Ishikawa (cell line): Measurements from ENCODE around the gene MANEAL.

Source experiments
- CEBPB ChIP-seq: IDR thresholded peaks from 2 replicates; pipeline ENCODE4 v1.6.1; 2012
- CREB1 ChIP-seq: IDR thresholded peaks from 2 replicates; pipeline ENCODE4 v1.6.1; 2012; ENCODE audit warnings: low read depth
- EGR1 ChIP-seq: IDR thresholded peaks from 2 replicates; pipeline ENCODE4 v1.6.1; 2012
- EP300 ChIP-seq: IDR thresholded peaks from 2 replicates; pipeline ENCODE4 v1.6.1; 2012; ENCODE audit warnings: borderline replicate concordance
- FOXM1 ChIP-seq: IDR thresholded peaks from 2 replicates; pipeline ENCODE4 v1.6.1; 2012; ENCODE audit warnings: low read depth, borderline replicate concordance
- MAX ChIP-seq: IDR thresholded peaks from 2 replicates; pipeline ENCODE4 v1.6.1; 2012
- NFIC ChIP-seq: IDR thresholded peaks from 2 replicates; pipeline ENCODE4 v1.6.1; 2012
- RAD21 ChIP-seq: IDR thresholded peaks from 2 replicates; pipeline ENCODE4 v1.6.1; 2012; ENCODE audit warnings: low read depth
- REST ChIP-seq: IDR thresholded peaks from 2 replicates; pipeline ENCODE4 v1.6.1; 2012; ENCODE audit warnings: low read depth, mild to moderate bottlenecking
- TAF1 ChIP-seq: IDR thresholded peaks from 2 replicates; pipeline ENCODE4 v1.6.1; 2012; ENCODE audit warnings: low read depth, mild to moderate bottlenecking
- TCF12 ChIP-seq: IDR thresholded peaks from 2 replicates; pipeline ENCODE4 v1.6.1; 2012; ENCODE audit warnings: low read depth
- TEAD4 ChIP-seq: IDR thresholded peaks from 2 replicates; pipeline ENCODE4 v1.6.1; 2012
- USF1 ChIP-seq: IDR thresholded peaks from 2 replicates; pipeline ENCODE4 v1.6.1; 2012
- YY1 ChIP-seq: IDR thresholded peaks from 2 replicates; pipeline ENCODE4 v1.6.1; 2012; ENCODE audit warnings: low read depth
- ZBTB7A ChIP-seq: IDR thresholded peaks from 2 replicates; pipeline ENCODE4 v1.6.1; 2012; ENCODE audit warnings: low read depth

MANEAL gene

GRCh38 chr1:37811027-37811655 lies 17.5 kb downstream of the MANEAL start:
- no peak for TF ChIP-seq TCF12
- TF ChIP-seq RAD21: peak; percentile 50

DNA sequence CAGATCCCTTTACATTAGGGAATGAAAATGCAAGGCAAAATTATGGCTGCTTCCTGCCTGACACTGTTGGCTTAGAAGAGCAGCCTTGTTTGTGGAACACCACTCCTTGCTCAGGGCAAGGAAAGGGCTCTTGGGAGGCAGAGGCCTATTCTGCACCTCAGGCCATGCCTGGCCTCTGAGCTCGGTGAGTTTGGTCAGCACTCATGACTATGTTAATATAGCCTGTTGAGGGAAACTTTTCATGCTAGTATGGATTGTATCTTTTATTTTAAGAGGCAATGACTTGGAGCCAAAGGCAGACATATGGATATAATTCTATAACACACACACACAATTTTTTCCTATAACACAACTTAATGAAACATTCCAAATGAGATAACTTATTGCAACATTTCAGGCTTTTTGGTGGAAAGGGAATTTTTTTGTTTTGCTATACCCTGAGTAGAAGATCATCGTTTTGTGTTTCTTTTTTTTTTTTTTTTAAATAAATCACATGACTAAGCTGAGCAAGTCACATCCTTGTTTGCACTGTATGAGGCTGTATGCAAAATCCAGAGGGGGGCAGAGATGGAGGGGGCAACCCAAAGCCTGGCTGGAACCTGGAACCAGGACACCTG lies 20.0 kb downstream of the MANEAL start:
- TF ChIP-seq EP300 (no peak), YY1 (no peak), TAF1 (no peak), MAX (no peak), CREB1 (no peak), NFIC (no peak), FOXM1 (no peak), REST (no peak), TCF12 (no peak), RAD21 (no peak), USF1 (no peak), TEAD4 (no peak)

DNA sequence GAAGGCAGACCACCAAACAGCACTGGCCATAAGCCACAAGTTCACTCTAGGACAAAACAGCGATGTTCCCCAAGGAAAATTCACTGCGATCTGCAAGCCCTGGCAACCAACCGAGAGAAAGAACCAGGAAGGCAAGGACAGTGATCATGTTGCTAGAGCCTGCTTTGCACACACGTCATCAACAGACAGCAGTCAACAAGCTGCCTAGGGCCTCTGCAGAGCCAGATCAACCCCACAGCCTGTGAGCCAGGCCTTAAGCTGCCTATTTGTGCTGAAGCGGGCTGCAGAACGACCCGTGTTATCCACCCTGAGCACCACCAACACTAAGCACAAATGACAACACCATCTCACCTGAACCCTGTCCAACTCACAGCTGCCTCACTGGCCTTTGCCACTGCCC lies 20.6 kb downstream of the MANEAL start:
- TF ChIP-seq RAD21: no peak
- TF ChIP-seq TAF1: no peak
- TF ChIP-seq NFIC: no peak
- TF ChIP-seq CEBPB: no peak
- no peak for TF ChIP-seq MAX
- no peak for TF ChIP-seq USF1
- no peak for TF ChIP-seq EGR1

- TF ChIP-seq TAF1 (no peak), USF1 (no peak), NFIC (no peak)
Observed at GRCh38 chr1:37817481-37817880, 23.8 kb downstream of the MANEAL start.

DNA sequence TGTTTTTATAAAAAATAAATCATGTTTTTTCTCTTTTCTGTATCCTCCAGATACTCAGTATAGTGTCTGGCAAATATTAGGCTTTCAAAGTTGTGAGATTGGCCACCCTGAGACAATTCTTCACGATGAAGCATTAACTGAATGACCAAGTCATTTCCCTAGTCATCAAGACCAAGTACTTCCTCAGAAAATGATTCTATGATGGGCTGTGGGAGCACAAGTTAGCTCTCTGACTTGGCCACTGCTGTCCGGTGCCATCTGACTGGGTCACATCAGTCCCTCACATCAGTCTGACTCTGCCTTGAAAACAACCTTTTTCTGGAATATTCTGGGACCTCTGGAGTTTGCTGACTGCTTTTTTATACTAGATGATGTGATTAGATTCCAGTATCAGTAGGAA lies 27.8 kb downstream of the MANEAL start:
- TF ChIP-seq EP300 (no peak), ZBTB7A (no peak), NFIC (no peak), TCF12 (no peak), EGR1 (no peak), RAD21 (no peak), YY1 (no peak), MAX (no peak), CEBPB (no peak), TEAD4 (no peak), TAF1 (no peak), FOXM1 (no peak), CREB1 (no peak), USF1 (no peak), REST (no peak)
